Sigmoid colon (tissue), 4 donors: ENCODE data around the gene ORMDL3.

Source experiments
- CTCF ChIP-seq, 4 experiments: fragments of 450-650 bp in 3 of 4; fragments of 200-600 bp in 1 of 4; IDR thresholded peaks; one replicate each; pipeline ENCODE4 v1.5.1; 2016 to 2019; ENCODE audit warnings: antibody characterized with exemption in 4 of 4, mild to moderate bottlenecking in 3 of 4, moderate library complexity in 2 of 4
- EP300 ChIP-seq, 4 donors: sonication (generic); formaldehyde crosslinking; IDR thresholded peaks; one replicate each; pipeline ENCODE4 v1.6.1; 2017; ENCODE audit warnings: antibody characterized with exemption in 4 of 4

- TF ChIP-seq CTCF (IDR thresholded peaks at IDR 0.05) (no peak), EP300 (IDR thresholded peaks at IDR 0.05) (no peak)
Measured at GRCh38 chr17:39923836-39924690, 3.3 kb downstream of the ORMDL3 start.
